Measurements from ENCODE around the gene ELAVL1.
A peak's percentile ranks its signal among the peaks of the same experiment; 100 is the strongest.
"Not testable (repeated sequence)": the region's sequence is repeated elsewhere in the genome, so short reads cannot be mapped to it uniquely, and the experiment has no call there.

ELAVL1 gene

DNA sequence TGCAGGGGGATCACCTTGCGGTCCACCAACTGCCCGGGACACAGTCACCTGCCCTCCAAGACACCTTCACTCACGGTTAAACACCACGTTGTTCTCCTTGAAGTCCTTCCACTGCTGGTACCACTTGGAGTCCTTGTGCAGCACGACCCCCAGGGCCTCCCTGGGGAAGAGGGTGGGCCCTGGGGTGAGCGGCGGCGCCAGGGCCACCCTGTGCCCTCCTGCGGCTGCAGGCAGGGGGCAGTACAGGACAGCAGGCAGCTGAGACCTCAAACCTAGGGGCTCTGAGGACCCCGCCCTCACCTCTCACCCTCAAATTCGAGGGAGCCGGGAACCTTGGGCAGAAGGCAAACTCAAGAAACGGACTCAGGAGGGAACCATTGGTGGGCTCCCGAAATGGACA is 72.0 kb downstream of the ELAVL1 start:
- FAIRE-seq (no peak), DNase-seq (ENCODE audit: insufficient read length, low spot score) (no peak)
- TF ChIP-seq POU2F2 (IDR thresholded peaks at IDR 0.05; ENCODE audit: low read depth, low read length) (no peak), POLR2A (IDR thresholded peaks at IDR 0.05; ENCODE audit: low read depth, low read length) (no peak), POLR2AphosphoS5 (IDR thresholded peaks at IDR 0.05; ENCODE audit: low read depth, low read length) (no peak), PAX5 (IDR thresholded peaks at IDR 0.05; ENCODE audit: insufficient read depth, low read length, severe bottlenecking) (no peak), SPI1 (IDR thresholded peaks at IDR 0.05; ENCODE audit: low read depth, low read length) (no peak), TAF1 (IDR thresholded peaks at IDR 0.05; ENCODE audit: low read depth, low read length) (no peak)

DNA sequence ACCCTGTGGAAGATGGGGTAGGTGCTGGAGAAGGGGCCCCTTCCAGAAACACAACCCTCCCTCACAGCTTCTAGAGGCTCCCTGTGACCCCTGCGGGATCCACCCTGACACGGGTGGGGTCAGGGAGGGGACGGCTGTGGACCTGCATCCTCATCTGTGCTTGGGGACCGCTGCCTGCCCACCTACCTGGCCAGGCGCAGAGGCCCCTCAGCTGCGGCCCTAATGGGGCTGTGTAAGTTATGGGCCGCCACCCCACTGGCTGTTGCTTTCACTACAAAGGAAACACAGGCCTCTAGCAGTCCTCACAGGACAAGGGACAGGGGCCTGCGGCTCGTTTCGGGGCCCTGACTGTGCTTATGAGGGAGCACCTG is 72.5 kb downstream of the ELAVL1 start:
- FAIRE-seq (no peak), DNase-seq (ENCODE audit: insufficient read length, low spot score) (no peak)
- no peak for TF ChIP-seq TAF1 (IDR thresholded peaks at IDR 0.05; ENCODE audit: low read depth, low read length)
- TF ChIP-seq PAX5 (IDR thresholded peaks at IDR 0.05; ENCODE audit: insufficient read depth, low read length, severe bottlenecking) = no peak
- TF ChIP-seq POU2F2 (IDR thresholded peaks at IDR 0.05; ENCODE audit: low read depth, low read length) = no peak
- TF ChIP-seq SPI1 (IDR thresholded peaks at IDR 0.05; ENCODE audit: low read depth, low read length) = no peak
- no peak for TF ChIP-seq POLR2AphosphoS5 (IDR thresholded peaks at IDR 0.05; ENCODE audit: low read depth, low read length)
- no peak for TF ChIP-seq POLR2A (IDR thresholded peaks at IDR 0.05; ENCODE audit: low read depth, low read length)

DNA sequence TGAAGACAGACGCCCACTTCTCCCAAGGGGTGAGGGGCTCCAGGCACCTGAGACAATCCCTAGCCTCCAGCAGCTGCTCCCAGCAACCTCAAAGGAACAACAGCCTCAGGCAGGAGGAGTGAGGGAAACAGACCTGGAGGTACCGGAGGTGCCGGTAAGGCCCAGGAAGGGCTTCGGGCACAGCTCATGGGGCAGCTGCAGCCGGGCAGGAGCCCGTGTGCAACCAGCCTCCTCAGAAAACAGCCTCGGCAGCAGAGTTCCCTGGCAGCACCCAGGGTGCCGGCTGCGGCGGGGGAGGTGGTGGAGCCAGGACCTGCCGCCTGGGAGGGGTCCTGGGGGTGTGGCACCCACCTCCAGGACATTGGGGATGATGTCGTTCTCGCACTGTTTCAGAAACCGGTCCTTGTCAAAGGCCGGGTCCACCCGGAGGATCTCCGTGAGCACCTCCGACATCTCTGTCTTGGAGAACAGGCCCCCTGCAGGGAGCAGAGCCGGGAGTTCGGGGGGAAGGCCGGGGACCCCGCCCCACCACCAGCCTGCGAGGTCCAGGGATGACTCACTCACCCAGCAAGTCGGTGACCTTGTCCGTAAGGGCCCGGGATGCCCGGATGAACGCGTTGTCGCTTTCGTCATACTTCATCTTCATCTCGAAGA is 73.0 kb downstream of the ELAVL1 start:
- no peak for DNase-seq (ENCODE audit: insufficient read length, low spot score)
- no peak for FAIRE-seq
- TF ChIP-seq POLR2A (IDR thresholded peaks at IDR 0.05; ENCODE audit: low read depth, low read length) (no peak), TAF1 (IDR thresholded peaks at IDR 0.05; ENCODE audit: low read depth, low read length) (no peak), SPI1 (IDR thresholded peaks at IDR 0.05; ENCODE audit: low read depth, low read length) (no peak), PAX5 (IDR thresholded peaks at IDR 0.05; ENCODE audit: insufficient read depth, low read length, severe bottlenecking) (no peak), POU2F2 (IDR thresholded peaks at IDR 0.05; ENCODE audit: low read depth, low read length) (no peak), POLR2AphosphoS5 (IDR thresholded peaks at IDR 0.05; ENCODE audit: low read depth, low read length) (no peak)

DNA sequence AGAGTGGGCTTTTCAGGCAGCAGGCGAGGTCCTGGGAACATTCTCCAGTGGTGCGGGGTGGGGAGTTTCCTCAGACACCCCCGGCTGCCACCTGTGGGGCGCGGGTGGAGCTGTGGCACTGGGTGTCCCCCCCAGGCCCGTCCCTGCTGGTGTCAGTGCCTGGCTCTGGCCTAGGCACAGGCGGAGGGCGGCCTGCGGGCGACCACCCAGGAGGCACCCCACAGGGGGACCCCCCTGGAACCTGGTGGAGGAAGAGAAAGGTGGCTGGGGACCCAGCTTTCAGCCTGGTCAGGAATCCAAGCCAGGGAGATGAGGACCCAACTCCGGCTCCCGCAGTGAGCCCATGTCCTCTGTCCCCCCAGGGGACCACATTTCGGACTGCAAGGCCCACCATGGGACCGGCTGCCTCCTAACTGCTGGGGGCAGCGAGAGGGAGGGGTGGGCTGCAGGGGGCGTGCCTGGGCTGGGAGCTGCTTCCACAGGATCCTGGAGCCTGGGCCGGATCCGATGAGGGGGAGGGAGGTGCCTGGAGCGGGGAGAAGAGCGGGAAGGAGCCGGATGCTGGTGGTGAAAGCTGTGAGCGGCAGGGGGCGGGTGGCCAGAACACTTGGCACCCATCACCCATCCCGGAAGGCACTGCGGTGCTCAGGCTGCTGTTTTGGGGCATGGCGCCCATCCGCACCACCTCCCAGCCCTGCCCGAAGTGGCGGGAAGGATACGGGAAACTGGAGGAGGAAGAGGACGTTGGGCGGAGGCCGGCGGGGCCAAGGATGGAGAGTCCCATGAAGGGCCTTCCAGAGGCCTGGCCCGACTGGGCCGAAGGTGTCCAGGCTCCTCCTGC is 74.0 kb downstream of the ELAVL1 start:
- TF ChIP-seq SPI1 (IDR thresholded peaks at IDR 0.05; ENCODE audit: low read depth, low read length) = no peak
- TF ChIP-seq POU2F2 (IDR thresholded peaks at IDR 0.05; ENCODE audit: low read depth, low read length) = no peak
- no peak for TF ChIP-seq POLR2AphosphoS5 (IDR thresholded peaks at IDR 0.05; ENCODE audit: low read depth, low read length)
- TF ChIP-seq POLR2A (IDR thresholded peaks at IDR 0.05; ENCODE audit: low read depth, low read length) = no peak
- no peak for TF ChIP-seq TAF1 (IDR thresholded peaks at IDR 0.05; ENCODE audit: low read depth, low read length)
- no peak for TF ChIP-seq PAX5 (IDR thresholded peaks at IDR 0.05; ENCODE audit: insufficient read depth, low read length, severe bottlenecking)
- FAIRE-seq (no peak), DNase-seq (ENCODE audit: insufficient read length, low spot score) (no peak)

DNA sequence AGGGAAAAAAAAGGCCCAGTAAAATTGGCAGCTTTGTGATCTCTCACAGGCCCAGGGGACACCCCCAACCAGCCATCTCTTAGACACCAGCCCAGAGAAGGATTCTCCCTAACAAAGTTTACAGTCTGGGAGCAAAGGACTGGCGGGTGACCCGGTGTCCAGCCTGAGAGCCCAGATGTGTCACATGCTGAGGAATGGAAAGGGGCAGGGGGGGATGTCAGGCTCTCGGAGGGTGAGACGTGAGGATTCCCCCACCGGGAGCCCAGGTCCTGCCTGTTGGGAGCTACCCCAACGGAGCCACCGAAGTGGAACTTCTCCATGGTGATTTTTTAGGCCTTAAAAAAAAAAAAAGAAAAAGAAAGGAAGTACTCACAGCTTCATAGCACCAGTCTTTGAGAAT is 74.7 kb downstream of the ELAVL1 start:
- TF ChIP-seq PAX5 (IDR thresholded peaks at IDR 0.05; ENCODE audit: insufficient read depth, low read length, severe bottlenecking) = no peak
- no peak for TF ChIP-seq POLR2AphosphoS5 (IDR thresholded peaks at IDR 0.05; ENCODE audit: low read depth, low read length)
- no peak for TF ChIP-seq TAF1 (IDR thresholded peaks at IDR 0.05; ENCODE audit: low read depth, low read length)
- DNase-seq (ENCODE audit: insufficient read length, low spot score) (no peak), FAIRE-seq (no peak)

DNA sequence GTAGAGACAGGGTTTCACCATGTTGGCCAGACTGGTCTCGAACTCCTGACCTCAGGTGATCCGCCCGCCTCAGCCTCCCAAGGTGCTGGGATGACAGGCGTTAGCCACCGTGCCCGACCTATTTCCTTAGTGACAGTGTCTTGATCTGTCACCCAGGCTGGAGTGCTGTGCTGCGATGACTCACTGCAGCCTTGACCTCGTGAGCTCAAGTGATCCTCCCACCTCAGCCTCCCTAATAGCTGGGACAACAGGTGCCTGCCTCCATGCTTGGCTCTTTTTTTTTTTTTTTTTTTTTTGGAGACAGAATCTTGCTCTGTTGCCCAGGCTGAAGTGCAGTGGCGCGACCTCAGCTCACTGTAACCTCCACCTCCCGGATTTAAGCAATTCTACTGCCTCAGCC is 75.4 kb downstream of the ELAVL1 start:
- not testable (repeated sequence) for DNase-seq (ENCODE audit: insufficient read length, low spot score); FAIRE-seq

DNA sequence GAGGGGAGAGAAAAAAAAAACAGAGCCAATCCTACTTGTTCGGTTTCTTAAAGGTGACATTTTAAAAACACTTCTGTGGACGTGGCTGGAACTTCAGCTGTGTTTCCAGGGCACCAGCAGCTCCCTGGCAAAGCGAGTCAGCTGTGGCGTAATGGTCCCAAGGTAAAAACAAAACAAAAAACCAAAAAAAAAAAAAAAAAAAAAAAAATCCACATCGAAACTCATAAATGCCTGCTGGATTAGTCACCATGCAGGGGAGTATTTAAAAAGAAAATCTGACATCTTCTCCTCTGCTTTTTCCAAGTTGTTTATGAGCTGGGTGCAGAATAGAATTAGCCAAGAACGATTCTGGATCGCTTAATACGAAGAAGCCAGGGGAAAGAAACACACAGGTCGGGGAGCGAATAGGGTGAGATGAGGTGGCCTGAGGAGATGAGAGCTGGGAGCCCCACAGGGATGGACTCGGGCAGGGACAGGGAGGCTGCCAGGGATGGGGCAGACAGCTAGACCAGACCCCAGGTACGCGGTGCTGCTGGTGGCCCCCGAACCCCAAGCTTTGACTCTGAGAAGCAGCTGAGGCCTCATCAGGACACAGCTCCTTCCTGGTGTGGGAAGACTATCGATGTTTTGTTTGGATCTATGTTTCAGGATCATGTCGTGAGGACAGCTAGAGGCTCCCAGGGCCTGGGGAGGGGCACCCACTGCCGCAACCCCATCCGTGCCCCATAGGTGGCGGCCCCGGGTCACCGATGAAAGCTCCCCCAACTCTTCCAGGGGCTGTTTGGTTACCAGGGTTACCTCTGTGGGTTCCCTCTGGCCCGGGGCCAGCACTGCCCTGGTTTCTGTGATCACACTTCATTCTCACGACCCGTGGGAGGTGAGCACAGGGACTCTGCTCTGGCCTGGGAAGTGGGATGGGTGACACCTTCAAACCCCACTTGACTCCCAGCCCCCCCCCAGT is 76.4 kb downstream of the ELAVL1 start:
- peak; percentile 78 for DNase-seq (ENCODE audit: insufficient read length, low spot score)
- FAIRE-seq = peak; percentile 31
- no peak for TF ChIP-seq TAF1 (IDR thresholded peaks at IDR 0.05; ENCODE audit: low read depth, low read length)
- no peak for TF ChIP-seq PAX5 (IDR thresholded peaks at IDR 0.05; ENCODE audit: insufficient read depth, low read length, severe bottlenecking)

DNA sequence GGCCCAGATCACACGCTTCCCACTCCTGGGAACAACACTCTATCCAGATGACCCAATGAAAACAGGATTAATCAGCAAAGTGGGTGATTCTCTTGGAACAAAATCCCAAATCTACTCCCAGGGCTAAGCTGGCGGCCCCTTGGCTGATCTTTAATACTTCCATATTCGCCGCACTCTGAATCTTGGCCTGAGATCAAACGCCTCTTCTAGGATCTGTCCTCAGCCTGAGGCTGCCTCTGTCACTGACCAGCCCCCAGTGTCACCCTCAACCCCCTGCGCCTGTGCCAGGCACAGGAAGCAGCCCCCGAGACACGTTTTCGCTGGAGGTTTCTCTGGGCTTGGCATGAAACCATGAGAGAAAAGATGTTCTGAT is 77.1 kb downstream of the ELAVL1 start:
- DNase-seq (ENCODE audit: insufficient read length, low spot score) (no peak), FAIRE-seq (no peak)

DNA sequence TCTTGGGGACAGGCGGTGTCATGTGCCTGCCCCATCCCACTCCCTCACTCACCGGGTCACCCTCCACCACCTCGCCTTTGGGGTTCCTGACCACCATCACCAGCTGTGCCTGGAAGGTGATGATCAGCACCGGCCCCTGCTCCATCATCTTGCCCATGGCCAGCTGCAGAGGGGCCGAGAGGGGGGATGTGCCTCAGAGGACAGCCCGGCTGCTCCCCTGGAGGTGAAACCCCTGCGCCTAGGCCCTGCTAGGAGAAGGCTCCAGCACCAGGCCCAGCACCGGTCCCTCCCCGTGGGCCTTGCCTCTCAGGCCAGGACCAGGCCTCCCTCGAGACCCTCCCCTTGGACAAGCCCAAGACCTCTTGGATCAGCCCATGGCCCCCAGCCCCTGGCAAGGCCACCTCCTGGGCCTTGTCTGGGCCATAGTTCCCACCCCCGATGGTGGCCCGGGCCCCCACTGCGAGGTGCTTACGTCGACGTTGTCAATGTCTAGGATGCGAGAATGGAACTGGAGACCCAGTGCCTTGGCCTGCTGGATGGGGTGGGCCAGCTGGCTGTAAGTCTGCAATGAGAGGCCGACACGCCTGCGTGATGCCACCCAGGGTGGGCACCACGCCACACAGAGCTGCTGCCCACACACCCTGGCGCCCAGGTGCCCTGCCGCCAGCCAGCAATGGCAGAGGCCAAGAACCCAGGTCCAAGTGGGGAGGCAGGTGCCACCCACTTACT is 77.7 kb downstream of the ELAVL1 start:
- DNase-seq (ENCODE audit: insufficient read length, low spot score) (no peak), FAIRE-seq (no peak)
- TF ChIP-seq POU2F2 (IDR thresholded peaks at IDR 0.05; ENCODE audit: low read depth, low read length) = no peak
- no peak for TF ChIP-seq TAF1 (IDR thresholded peaks at IDR 0.05; ENCODE audit: low read depth, low read length)
- TF ChIP-seq PAX5 (IDR thresholded peaks at IDR 0.05; ENCODE audit: insufficient read depth, low read length, severe bottlenecking) = no peak
- TF ChIP-seq POLR2AphosphoS5 (IDR thresholded peaks at IDR 0.05; ENCODE audit: low read depth, low read length) = no peak; the same call in 1 of the 2 replicates
- TF ChIP-seq POLR2A (IDR thresholded peaks at IDR 0.05; ENCODE audit: low read depth, low read length) = 0 out of 2 replicates have a peak, but pooled peaks have one; percentile 2
- no peak for TF ChIP-seq SPI1 (IDR thresholded peaks at IDR 0.05; ENCODE audit: low read depth, low read length)

More for the DNA sequence above, 77.1 kb downstream of the ELAVL1 start:
- no peak for TF ChIP-seq SPI1 (IDR thresholded peaks at IDR 0.05; ENCODE audit: low read depth, low read length)
- no peak for TF ChIP-seq POU2F2 (IDR thresholded peaks at IDR 0.05; ENCODE audit: low read depth, low read length)
- no peak for TF ChIP-seq POLR2A (IDR thresholded peaks at IDR 0.05; ENCODE audit: low read depth, low read length)
- no peak for TF ChIP-seq POLR2AphosphoS5 (IDR thresholded peaks at IDR 0.05; ENCODE audit: low read depth, low read length)
- no peak for TF ChIP-seq TAF1 (IDR thresholded peaks at IDR 0.05; ENCODE audit: low read depth, low read length)
- no peak for TF ChIP-seq PAX5 (IDR thresholded peaks at IDR 0.05; ENCODE audit: insufficient read depth, low read length, severe bottlenecking)

All from GM12891 (cell line).